H9 (cell line): ENCODE data around the gene SMC2. TPM values are rescaled to one million over a fixed set of nuclear protein-coding genes. Genes with fewer than 3 reads are reported as not detected.

Source experiments
- DNase-seq: peaks from one replicate; pipeline ENCODE4 v3.0.0-alpha.2; 2017
- H2AFZ ChIP-seq: one replicate; pipeline ENCODE4 v1.6.1; 2013; ENCODE audit warnings: mild to moderate bottlenecking, low read length, control low read depth, moderate library complexity
- H2AK5ac ChIP-seq: 2 replicates; pipeline ENCODE4 v1.6.1; 2013; ENCODE audit warnings: low read length, control low read depth, mixed read lengths; ENCODE audit not compliant: insufficient read length
- H2BK120ac ChIP-seq: one replicate; pipeline ENCODE4 v1.6.1; 2013; ENCODE audit warnings: low read depth, mild to moderate bottlenecking, low read length, control low read depth, inconsistent platforms; ENCODE audit not compliant: poor library complexity, severe bottlenecking
- H2BK12ac ChIP-seq: 2 replicates; pipeline ENCODE4 v1.6.1; 2013; ENCODE audit warnings: low read length, control low read depth, mixed read lengths, low read depth; ENCODE audit not compliant: insufficient read length
- H2BK15ac ChIP-seq: 2 replicates; pipeline ENCODE4 v1.6.1; 2013; ENCODE audit warnings: low read depth, low read length, control low read depth
- H2BK20ac ChIP-seq: one replicate; pipeline ENCODE4 v1.6.1; 2013; ENCODE audit warnings: low read depth, mild to moderate bottlenecking, low read length, control low read depth, inconsistent platforms; ENCODE audit not compliant: poor library complexity, severe bottlenecking
- H2BK5ac ChIP-seq: 2 replicates; pipeline ENCODE4 v1.6.1; 2013; ENCODE audit warnings: low read length, control low read depth, mixed read lengths; ENCODE audit not compliant: insufficient read length
- H3K14ac ChIP-seq: 2 replicates; pipeline ENCODE4 v1.6.1; 2013; ENCODE audit warnings: low read length, control low read depth; ENCODE audit not compliant: insufficient read depth
- H3K18ac ChIP-seq: 2 replicates; pipeline ENCODE4 v1.6.1; 2013; ENCODE audit warnings: low read depth, mild to moderate bottlenecking, mixed read lengths, low read length, control low read depth; ENCODE audit not compliant: insufficient read length
- H3K23ac ChIP-seq: 2 replicates; pipeline ENCODE4 v1.6.1; 2013; ENCODE audit warnings: low read length, control low read depth, mixed read lengths, low read depth; ENCODE audit not compliant: insufficient read length
- H3K23me2 ChIP-seq: 2 replicates; pipeline ENCODE4 v1.6.1; 2013; ENCODE audit warnings: low read depth, mild to moderate bottlenecking, mixed read lengths, low read length, control low read depth; ENCODE audit not compliant: insufficient read length, poor library complexity, severe bottlenecking
- H3K27ac ChIP-seq: 2 replicates; pipeline ENCODE4 v1.5.1; 2013; ENCODE audit warnings: low read length, control low read depth, mixed read lengths, low read depth; ENCODE audit not compliant: insufficient read length
- H3K27me3 ChIP-seq: 2 replicates; pipeline ENCODE4 v1.6.1; 2013; ENCODE audit warnings: low read length, control low read depth, inconsistent platforms; ENCODE audit not compliant: insufficient read depth
- H3K4ac ChIP-seq: 2 replicates; pipeline ENCODE4 v1.6.1; 2013; ENCODE audit warnings: low read depth, mild to moderate bottlenecking, control low read depth, inconsistent platforms, low read length, moderate library complexity
- H3K4me1 ChIP-seq: 2 replicates; pipeline ENCODE4 v1.6.1; 2013; ENCODE audit warnings: low read length, control low read depth, inconsistent platforms; ENCODE audit not compliant: insufficient read depth
- H3K4me2 ChIP-seq: 2 replicates; pipeline ENCODE4 v1.6.1; 2013; ENCODE audit warnings: low read length, control low read depth, mixed read lengths; ENCODE audit not compliant: insufficient read length, insufficient read depth
- H3K56ac ChIP-seq: 2 replicates; pipeline ENCODE4 v1.6.1; 2013; ENCODE audit warnings: low read depth, mild to moderate bottlenecking, mixed read lengths, low read length, control low read depth; ENCODE audit not compliant: insufficient read length
- H3K79me1 ChIP-seq: 2 replicates; pipeline ENCODE4 v1.6.1; 2013; ENCODE audit warnings: low read depth, mild to moderate bottlenecking, moderate library complexity, low read length, control low read depth, inconsistent platforms; ENCODE audit not compliant: insufficient read depth, poor library complexity, severe bottlenecking
- H3K79me2 ChIP-seq: 2 replicates; pipeline ENCODE4 v1.6.1; 2013; ENCODE audit warnings: low read length, control low read depth, inconsistent platforms; ENCODE audit not compliant: insufficient read depth
- H3K9ac ChIP-seq: 2 replicates; pipeline ENCODE4 v1.6.1; 2013; ENCODE audit warnings: low read length, control low read depth, mixed read lengths; ENCODE audit not compliant: insufficient read length; ENCODE audit errors: extremely low read depth
- H3K9me3 ChIP-seq: one replicate; pipeline ENCODE4 v1.6.1; 2013; ENCODE audit warnings: low read depth, low read length, inconsistent platforms; ENCODE audit not compliant: control insufficient read depth
- H3T11ph ChIP-seq: one replicate; pipeline ENCODE4 v1.6.1; 2013; ENCODE audit warnings: mild to moderate bottlenecking, low read length, control low read depth, inconsistent platforms
- H4K20me1 ChIP-seq: one replicate; pipeline ENCODE4 v1.6.1; 2013; ENCODE audit not compliant: control insufficient read depth, insufficient read length, insufficient read depth
- H4K5ac ChIP-seq: 2 replicates; pipeline ENCODE4 v1.6.1; 2013; ENCODE audit warnings: low read depth, mild to moderate bottlenecking, mixed read lengths, low read length, control low read depth; ENCODE audit not compliant: insufficient read length
- H4K8ac ChIP-seq: replicated peaks from 2 replicates; pipeline ENCODE4 v1.6.1; 2013; ENCODE audit warnings: low read length, control low read depth, mixed read lengths, low read depth; ENCODE audit not compliant: insufficient read length
- H4K91ac ChIP-seq: 2 replicates; pipeline ENCODE4 v1.6.1; 2013; ENCODE audit warnings: low read depth, mild to moderate bottlenecking, moderate library complexity, mixed read lengths, low read length, control low read depth; ENCODE audit not compliant: insufficient read length
- H3K27ac Mint-ChIP-seq, 3 experiments: 2 replicates in 2 of 3; 3 replicates in 1 of 3; pipeline ENCODE4 v1.8.0; 2020 to 2021; ENCODE audit warnings: mixed read lengths in 3 of 3, mild to moderate bottlenecking in 1 of 3, moderate library complexity in 1 of 3
- H3K27me3 Mint-ChIP-seq: 2 replicates; pipeline ENCODE4 v1.8.0; 2021; ENCODE audit warnings: low read depth, mild to moderate bottlenecking, moderate library complexity, mixed read lengths
- H3K36me3 Mint-ChIP-seq, 3 experiments: 2 replicates in 2 of 3; 3 replicates in 1 of 3; pipeline ENCODE4 v1.8.0; 2020 to 2021; ENCODE audit warnings: low read depth in 3 of 3, mixed read lengths in 3 of 3; ENCODE audit not compliant: insufficient read depth in 1 of 3
- H3K4me1 Mint-ChIP-seq, 2 experiments: 2 replicates each; pipeline ENCODE4 v1.8.0; 2020; ENCODE audit warnings: mixed read lengths in 2 of 2
- H3K4me3 Mint-ChIP-seq, 2 experiments: 2 replicates in 1 of 2; 3 replicates in 1 of 2; pipeline ENCODE4 v1.8.0; 2020 to 2021; ENCODE audit warnings: mild to moderate bottlenecking in 2 of 2, mixed read lengths in 2 of 2, moderate library complexity in 1 of 2
- H3K9me3 Mint-ChIP-seq, 2 experiments: 2 replicates in 1 of 2; 3 replicates in 1 of 2; pipeline ENCODE4 v1.8.0; 2020; ENCODE audit warnings: mild to moderate bottlenecking in 2 of 2, mixed read lengths in 2 of 2, moderate library complexity in 1 of 2
- CTCF ChIP-seq: fragments of 200-600 bp; sonication (generic); conservative IDR thresholded peaks from 3 replicates; pipeline ENCODE4 v1.8.0; 2021; ENCODE audit warnings: antibody characterized with exemption, mild to moderate bottlenecking
- WGBS: extraction: QIAGEN DNeasy Blood & Tissue Kit; methylation state at CpG from one replicate; pipeline ENCODE4 v1.1.7; 2013; ENCODE audit warnings: missing lambda C conversion rate, low lambda C conversion rate, mixed read lengths; ENCODE audit not compliant: insufficient read length; ENCODE audit errors: extremely low coverage; 5-methylcytosine and 5-hydroxymethylcytosine counted together
- total RNA-seq: library from RNA; stranded (reverse); gene quantifications from 2 replicates; pipeline ENCODE4 v1.2.1, GENCODE V29; 2021

The SMC2 gene
- total RNA-seq, 1 experiment from 2014 or later: 47.0 TPM

- peak overlapping the region; percentile 89 to 98 for H3K4me3 Mint-ChIP-seq
- Histone ChIP-seq H3K18ac (no peak overlapping the region), H4K8ac (peak overlapping the region; percentile 50), H4K20me1 (no peaks in the 10 kb centered on the region), H3K79me2 (peaks cover 3% of the 10 kb centered on the region; the same call in 1 of the 2 replicates), H2BK5ac (no peak overlapping the region), H3K23me2 (peaks cover 3% of the 10 kb centered on the region), H3K9me3 (no peaks in the 10 kb centered on the region), H2BK120ac (no peak overlapping the region), H3K14ac (no peak overlapping the region), H2BK12ac (no peak overlapping the region), H2AK5ac (no peak overlapping the region), H3K23ac (no peak overlapping the region), H2BK20ac (no peak overlapping the region), H3K9ac (peak overlapping the region; percentile 98), H3K4me1 (peaks cover 4% of the 10 kb centered on the region; the same call in 1 of the 2 replicates), H2AFZ (peak overlapping the region; percentile 53), H2BK15ac (no peak overlapping the region), H3K4ac (no peak overlapping the region), H3T11ph (no peak overlapping the region), H4K5ac (no peak overlapping the region), H4K91ac (no peak overlapping the region), H3K56ac (no peak overlapping the region), H3K27me3 (no peaks in the 10 kb centered on the region), H3K79me1 (no peaks in the 10 kb centered on the region), H3K4me2 (peak overlapping the region; percentile 73), H3K27ac (peak overlapping the region; percentile 72)
- no peaks in the 10 kb centered on the region for H3K27me3 Mint-ChIP-seq
- H3K4me1 Mint-ChIP-seq: peaks cover 23 to 29% of the 10 kb centered on the region in 2 experiments
- no CpG with 5 or more reads among the region's 18 CpGs for WGBS
- no peaks in the 10 kb centered on the region; a peak in 4 of 7 replicates for H3K36me3 Mint-ChIP-seq
- H3K9me3 Mint-ChIP-seq: no peaks in the 10 kb centered on the region
- H3K27ac Mint-ChIP-seq: peak overlapping the region; percentile 99 to 100 (median 99); a peak in 6 of 7 replicates
- no peak for DNase-seq
- TF ChIP-seq CTCF: no peak
Observed at GRCh38 chr9:104094534-104095015, 466 bp downstream of the SMC2 start.
